Endothelial cell of hepatic sinusoid (primary cell): ENCODE results near the gene GHSR.

Experiments
- in situ Hi-C: cut with HindIII; loops from 2 replicates; pipeline ENCODE4 v1.10.0; 2017; ENCODE audit warnings: low sequenced_read_pairs

The GHSR gene

DNA sequence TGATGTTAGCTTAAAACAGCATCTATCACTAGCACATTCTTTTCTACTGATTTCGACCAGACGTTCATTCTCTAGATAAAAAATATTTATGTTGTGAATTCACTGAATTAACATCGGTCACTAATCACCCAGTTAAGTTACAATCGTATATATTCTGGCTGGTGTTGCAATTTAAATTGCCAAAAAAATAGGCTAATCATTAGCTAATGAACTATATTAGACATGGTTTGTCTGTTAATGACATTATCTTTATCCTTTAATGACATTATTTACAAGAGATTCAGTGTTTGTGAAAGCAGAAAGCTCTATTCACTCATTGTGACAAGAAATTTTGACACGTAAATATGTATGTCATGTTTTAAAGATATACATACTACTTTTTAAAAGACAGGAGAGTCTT lies 6.7 kb downstream of the GHSR start:
- in situ Hi-C loops, result no loop called here

- in situ Hi-C loops, result no loop called here
Measured at GRCh38 chr3:172438186-172438585, 10.1 kb downstream of the GHSR start.

- in situ Hi-C loops, result no loop called here
Measured at GRCh38 chr3:172437713-172438112, 10.5 kb downstream of the GHSR start.

GRCh38 chr3:172415323-172415722 lies 32.9 kb downstream of the GHSR start:
- in situ Hi-C loops, result loop anchor here (5.0 kb wide), 1 partner anchor 57 kb away; no protein-coding TSS in a partner anchor

DNA sequence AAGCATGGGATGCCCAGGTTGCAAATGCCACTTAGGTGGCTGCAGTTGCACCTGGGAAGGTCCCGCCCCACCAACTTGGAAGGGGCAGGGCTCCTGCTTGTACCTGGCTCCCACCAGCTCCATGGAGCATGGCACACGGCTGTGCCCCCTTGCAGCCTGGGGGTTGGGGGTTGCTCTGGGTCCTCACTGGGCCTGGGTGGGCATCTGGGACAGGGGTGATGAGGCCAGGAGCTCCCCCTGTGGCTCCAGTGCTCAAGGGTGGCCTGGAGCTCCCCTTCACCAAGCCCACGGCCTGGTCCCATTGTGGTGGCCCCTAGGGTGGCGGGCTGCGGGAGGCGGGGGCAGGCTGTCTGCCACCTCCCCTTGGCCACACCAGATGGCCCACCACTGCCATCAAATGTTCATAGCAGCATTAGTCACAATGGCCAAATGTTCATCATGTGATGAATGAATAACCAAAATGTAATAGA lies 36.7 kb downstream of the GHSR start:
- in situ Hi-C loops, result no loop called here

- in situ Hi-C loops, result no loop called here
Measured at GRCh38 chr3:172410702-172411477, 37.4 kb downstream of the GHSR start.

- in situ Hi-C loops, result loop anchor here (5.0 to 10.0 kb wide), 2 partner anchors 36 to 793 kb away; no protein-coding TSS in a partner anchor
Measured at GRCh38 chr3:172407872-172408271, 40.4 kb downstream of the GHSR start.

- in situ Hi-C loops, result loop anchor here (5.0 to 10.0 kb wide), 2 partner anchors 34 to 791 kb away; no protein-coding TSS in a partner anchor
Measured at GRCh38 chr3:172405914-172406313, 42.3 kb downstream of the GHSR start.

GRCh38 chr3:172404237-172404962 lies 43.9 kb downstream of the GHSR start:
- in situ Hi-C loops, result loop anchor here (5.0 to 10.0 kb wide), 2 partner anchors 52 to 790 kb away; no protein-coding TSS in a partner anchor

- in situ Hi-C loops, result loop anchor here (5.0 to 10.0 kb wide), 2 partner anchors 51 to 788 kb away; no protein-coding TSS in a partner anchor
Measured at GRCh38 chr3:172402892-172403643, 45.2 kb downstream of the GHSR start.

DNA sequence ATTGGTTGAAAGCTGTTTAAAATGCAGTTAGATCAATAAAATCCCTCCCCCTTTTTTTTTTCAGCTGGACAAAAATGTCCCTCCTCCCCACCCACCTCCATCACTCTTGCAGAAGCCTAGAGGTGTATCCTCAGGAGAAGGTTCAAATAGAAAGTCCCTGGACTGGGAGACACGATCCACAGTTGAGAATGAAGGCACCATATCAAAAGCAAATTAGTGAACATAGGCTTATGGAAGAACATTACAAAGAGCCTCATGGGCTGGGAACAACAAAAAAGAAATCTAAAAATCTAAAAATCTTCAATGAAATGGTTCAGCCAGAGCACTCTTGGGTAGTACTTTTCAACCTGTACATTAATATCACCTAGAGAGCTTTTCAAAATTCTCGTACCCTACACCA lies 46.2 kb downstream of the GHSR start:
- in situ Hi-C loops, result loop anchor here (5.0 to 10.0 kb wide), 2 partner anchors 50 to 787 kb away; no protein-coding TSS in a partner anchor

DNA sequence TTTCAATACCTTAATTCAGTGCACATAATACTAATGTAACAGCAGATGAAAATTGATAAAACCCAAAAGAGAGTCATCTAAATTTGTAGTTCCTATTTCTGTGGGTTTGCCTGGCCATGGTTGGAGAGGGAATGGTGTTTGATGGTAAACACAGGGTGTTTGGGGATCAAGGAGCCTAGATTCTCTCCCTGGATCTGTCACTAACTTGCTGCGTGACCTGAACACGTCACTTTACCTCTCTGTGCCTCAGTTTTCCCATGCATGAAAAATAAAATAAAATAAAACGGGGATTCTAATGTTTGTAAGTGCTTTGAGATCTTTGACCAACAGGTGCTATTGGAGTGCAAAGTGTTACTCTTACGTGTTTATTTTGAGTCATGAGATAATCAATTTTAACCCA lies 49.8 kb downstream of the GHSR start:
- in situ Hi-C loops, result no loop called here

- in situ Hi-C loops, result no loop called here
Measured at GRCh38 chr3:172397716-172398405, 50.4 kb downstream of the GHSR start.

DNA sequence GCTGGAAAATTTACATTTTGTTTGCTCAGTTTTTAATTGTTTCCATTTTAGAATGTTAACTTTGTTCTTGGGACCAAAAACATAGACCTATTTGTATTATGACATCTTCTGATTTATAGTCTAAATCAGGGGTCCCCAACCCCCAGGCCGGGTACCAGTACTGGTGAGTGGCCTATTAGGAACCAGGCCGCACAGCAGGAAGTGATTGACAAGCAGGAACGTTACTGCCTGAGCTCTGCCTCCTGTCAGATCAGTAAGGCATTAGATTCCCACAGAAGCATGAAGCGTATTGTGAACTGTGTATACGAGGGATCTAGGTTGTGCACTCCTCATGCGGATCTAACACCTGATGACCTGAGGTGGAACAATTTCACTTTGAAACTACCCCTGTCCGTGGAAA lies 51.9 kb downstream of the GHSR start:
- in situ Hi-C loops, result no loop called here

GRCh38 chr3:172394692-172395091 lies 53.6 kb downstream of the GHSR start:
- in situ Hi-C loops, result no loop called here
